GM23338 (cell line): ENCODE results near the gene TNFRSF4. TPM values are rescaled to one million over a fixed set of nuclear protein-coding genes. Genes with fewer than 3 reads are reported as not detected.

Experiments used
- ATAC-seq: fragments of 200-7000 bp; cut with Tn5 transposase; 3 replicates; pipeline ENCODE4 v1.9.1; 2020
- DNase-seq: peaks from one replicate; pipeline ENCODE4 v3.0.0-alpha.2; 2015; ENCODE audit warnings: low spot score
- H2AFZ ChIP-seq: fragments of 200-600 bp; sonication (generic); 2 replicates; pipeline ENCODE4 v1.8.0; 2016; ENCODE audit warnings: antibody characterized with exemption, mild to moderate bottlenecking, moderate library complexity
- H3F3A ChIP-seq: fragments of 200-600 bp; sonication (generic); replicated peaks from 2 replicates; pipeline ENCODE4 v1.8.0; 2017; ENCODE audit warnings: antibody characterized with exemption, mixed run types, low read depth
- H3K27ac ChIP-seq: fragments of 200-600 bp; sonication (generic); 2 replicates; pipeline ENCODE4 v1.6.1; 2016; ENCODE audit warnings: low read depth
- H3K27me3 ChIP-seq: fragments of 200-600 bp; sonication (generic); 2 replicates; pipeline ENCODE4 v1.8.0; 2016; ENCODE audit warnings: mild to moderate bottlenecking, mixed run types, moderate library complexity; ENCODE audit not compliant: insufficient read depth
- H3K36me3 ChIP-seq: fragments of 200-600 bp; sonication (generic); 2 replicates; pipeline ENCODE4 v1.8.0; 2016; ENCODE audit warnings: mild to moderate bottlenecking; ENCODE audit not compliant: insufficient read depth
- H3K4me1 ChIP-seq: fragments of 200-600 bp; sonication (generic); 2 replicates; pipeline ENCODE4 v1.8.0; 2016; ENCODE audit warnings: mild to moderate bottlenecking, moderate library complexity; ENCODE audit not compliant: insufficient read depth
- H3K4me2 ChIP-seq: fragments of 200-600 bp; sonication (generic); 2 replicates; pipeline ENCODE4 v1.7.1; 2017; ENCODE audit warnings: mixed run types
- H3K4me3 ChIP-seq: fragments of 200-600 bp; sonication (generic); 2 replicates; pipeline ENCODE4 v1.6.1; 2016; ENCODE audit warnings: mixed run types
- H3K79me2 ChIP-seq: fragments of 200-600 bp; sonication (generic); replicated peaks from 2 replicates; pipeline ENCODE4 v1.8.0; 2017; ENCODE audit warnings: mild to moderate bottlenecking; ENCODE audit not compliant: insufficient read depth
- H3K9me2 ChIP-seq: fragments of 200-600 bp; sonication (generic); 2 replicates; pipeline ENCODE4 v1.8.0; 2017; ENCODE audit not compliant: insufficient read depth
- H4K20me1 ChIP-seq: fragments of 200-600 bp; sonication (generic); replicated peaks from 2 replicates; pipeline ENCODE4 v1.8.0; 2017; ENCODE audit warnings: mild to moderate bottlenecking; ENCODE audit not compliant: insufficient read depth
- H3K27ac Mint-ChIP-seq: 2 replicates; pipeline ENCODE4 v1.8.0; 2020; ENCODE audit warnings: inconsistent platforms, mild to moderate bottlenecking, moderate library complexity, mixed read lengths
- H3K27me3 Mint-ChIP-seq: 3 replicates; pipeline ENCODE4 v1.8.0; 2022; ENCODE audit warnings: low read depth, mild to moderate bottlenecking, moderate library complexity, mixed read lengths, inconsistent platforms; ENCODE audit not compliant: insufficient read depth, poor library complexity
- H3K36me3 Mint-ChIP-seq: 3 replicates; pipeline ENCODE4 v1.8.0; 2021; ENCODE audit warnings: low read depth, mild to moderate bottlenecking, inconsistent platforms, moderate library complexity, mixed read lengths
- H3K4me1 Mint-ChIP-seq: 3 replicates; pipeline ENCODE4 v1.8.0; 2020; ENCODE audit warnings: mild to moderate bottlenecking, inconsistent platforms, mixed read lengths
- H3K4me3 Mint-ChIP-seq: 3 replicates; pipeline ENCODE4 v1.8.0; 2021; ENCODE audit warnings: moderate library complexity, mild to moderate bottlenecking, inconsistent platforms, mixed read lengths
- H3K9me3 Mint-ChIP-seq: 3 replicates; pipeline ENCODE4 v1.8.0; 2020; ENCODE audit warnings: moderate library complexity, mild to moderate bottlenecking, inconsistent platforms, mixed read lengths
- CREB1 ChIP-seq: fragments of 250-450 bp; sonication (Bioruptor Pico); IDR thresholded peaks from 2 replicates; pipeline ENCODE4 v1.5.0; 2020; ENCODE audit warnings: low read depth, mild to moderate bottlenecking, moderate library complexity
- EZH2 ChIP-seq: fragments of 200-600 bp; sonication (generic); IDR thresholded peaks from one replicate; pipeline ENCODE4 v1.8.0; 2017; ENCODE audit warnings: antibody characterized with exemption, mild to moderate bottlenecking, low read depth; ENCODE audit not compliant: unreplicated experiment
- EZH2phosphoT487 ChIP-seq: fragments of 200-600 bp; sonication (generic); IDR thresholded peaks from one replicate; pipeline ENCODE4 v1.8.1; 2018; ENCODE audit warnings: antibody characterized with exemption; ENCODE audit not compliant: unreplicated experiment
- NANOG ChIP-seq: IDR thresholded peaks from 2 replicates; pipeline ENCODE4 v1.6.1; 2016; ENCODE audit warnings: antibody characterized with exemption, borderline replicate concordance
- POLR2AphosphoS5 ChIP-seq: IDR thresholded peaks from 2 replicates; pipeline ENCODE4 v1.6.1; 2016; ENCODE audit warnings: antibody characterized with exemption, low read depth
- STAT1 ChIP-seq: IDR thresholded peaks from one replicate; pipeline ENCODE4 v1.6.1; 2016; ENCODE audit warnings: antibody characterized with exemption; ENCODE audit not compliant: unreplicated experiment
- ZNF114 ChIP-seq: fragments of 250-450 bp; sonication (Bioruptor Pico); IDR thresholded peaks from 2 replicates; pipeline ENCODE4 v1.5.0; 2020; ENCODE audit warnings: mild to moderate bottlenecking, moderate library complexity
- polyA plus RNA-seq: library from polyadenylated mRNA; unstranded; fragments of >200 nt; fragmentation: Nextera tagmentation; extraction: Ambion mirVana; gene quantifications from 2 replicates; pipeline ENCODE4 v1.2.1, GENCODE V29; 2016
- total RNA-seq: library from RNA; depleted of rRNA; stranded (reverse); fragments of >200 nt; shearing (Covaris generic); gene quantifications from 2 replicates; pipeline ENCODE4 v1.2.3, GENCODE V29; 2014
- TF ChIP-seq, protein P1 (sequence below): fragments of 250-450 bp; sonication (Bioruptor Pico); IDR thresholded peaks from 2 replicates; pipeline ENCODE4 v1.5.0; 2020; ENCODE audit warnings: mild to moderate bottlenecking, moderate library complexity
- TF ChIP-seq, protein P2 (sequence below): IDR thresholded peaks from one replicate; pipeline ENCODE4 v1.6.1; 2018; ENCODE audit warnings: antibody characterized with exemption; ENCODE audit not compliant: unreplicated experiment

Gene TNFRSF4
- total and polyA plus RNA-seq, 2 experiments from 2014 or later: not detected

DNA sequence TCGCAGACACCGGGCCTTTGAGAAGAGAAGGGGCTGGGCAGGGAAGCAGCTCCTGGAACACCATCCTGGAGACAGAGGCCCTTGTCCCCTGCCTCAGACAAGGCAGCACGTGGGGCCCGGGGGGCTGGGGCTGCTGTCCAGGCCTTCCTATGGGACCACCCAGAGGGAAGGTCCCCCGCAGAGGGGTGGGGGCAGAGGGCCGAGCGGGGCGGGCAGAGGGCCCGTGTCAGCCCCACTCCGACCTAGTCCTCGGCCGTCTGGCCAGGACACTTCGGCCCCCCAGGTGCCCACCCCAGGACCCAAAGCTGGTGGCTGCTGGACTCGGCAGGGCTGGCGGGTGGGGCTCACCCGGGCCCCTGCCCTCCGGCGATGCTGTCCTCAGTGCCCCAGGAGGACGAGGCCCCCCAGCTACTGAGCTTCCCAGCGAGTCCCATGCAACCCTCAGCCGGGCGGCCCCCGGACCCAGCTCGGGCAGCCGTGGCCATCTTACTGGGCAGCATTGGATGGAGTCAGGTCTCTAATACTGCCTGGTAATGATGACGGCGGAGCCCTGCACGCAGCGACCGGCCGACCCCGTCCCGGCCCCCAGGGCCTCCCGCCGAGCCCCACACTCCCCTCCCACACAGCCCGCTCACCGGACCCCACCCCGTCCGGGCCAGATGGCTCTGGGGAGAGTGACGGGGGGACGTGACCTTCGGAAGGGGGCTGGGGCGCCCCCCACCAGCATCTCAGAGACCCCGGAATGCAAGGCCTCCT, 47.1 kb downstream of the TNFRSF4 start:
- Mint-ChIP-seq H3K27me3 (peaks cover 22% of the 10 kb centered on the region), H3K4me1 (peaks cover 20% of the 10 kb centered on the region), H3K9me3 (no peaks in the 10 kb centered on the region), H3K36me3 (peaks cover 2% of the 10 kb centered on the region; the same call in 1 of the 3 replicates), H3K27ac (no peak overlapping the region), H3K4me3 (no peak overlapping the region)
- H3K36me3 ChIP-seq: no peaks in the 10 kb centered on the region
- 0 out of 2 replicates have a peak, but pooled peaks cover 11% of the 10 kb centered on the region for H3F3A ChIP-seq
- TF ChIP-seq POLR2AphosphoS5 (no peak), NANOG (no peak), STAT1 (no peak), EZH2phosphoT487 (no peak), CREB1 (CRISPR knock-in tag) (no peak), ZNF114 (no peak), EZH2 (no peak)
- TF ChIP-seq, protein P1, sequence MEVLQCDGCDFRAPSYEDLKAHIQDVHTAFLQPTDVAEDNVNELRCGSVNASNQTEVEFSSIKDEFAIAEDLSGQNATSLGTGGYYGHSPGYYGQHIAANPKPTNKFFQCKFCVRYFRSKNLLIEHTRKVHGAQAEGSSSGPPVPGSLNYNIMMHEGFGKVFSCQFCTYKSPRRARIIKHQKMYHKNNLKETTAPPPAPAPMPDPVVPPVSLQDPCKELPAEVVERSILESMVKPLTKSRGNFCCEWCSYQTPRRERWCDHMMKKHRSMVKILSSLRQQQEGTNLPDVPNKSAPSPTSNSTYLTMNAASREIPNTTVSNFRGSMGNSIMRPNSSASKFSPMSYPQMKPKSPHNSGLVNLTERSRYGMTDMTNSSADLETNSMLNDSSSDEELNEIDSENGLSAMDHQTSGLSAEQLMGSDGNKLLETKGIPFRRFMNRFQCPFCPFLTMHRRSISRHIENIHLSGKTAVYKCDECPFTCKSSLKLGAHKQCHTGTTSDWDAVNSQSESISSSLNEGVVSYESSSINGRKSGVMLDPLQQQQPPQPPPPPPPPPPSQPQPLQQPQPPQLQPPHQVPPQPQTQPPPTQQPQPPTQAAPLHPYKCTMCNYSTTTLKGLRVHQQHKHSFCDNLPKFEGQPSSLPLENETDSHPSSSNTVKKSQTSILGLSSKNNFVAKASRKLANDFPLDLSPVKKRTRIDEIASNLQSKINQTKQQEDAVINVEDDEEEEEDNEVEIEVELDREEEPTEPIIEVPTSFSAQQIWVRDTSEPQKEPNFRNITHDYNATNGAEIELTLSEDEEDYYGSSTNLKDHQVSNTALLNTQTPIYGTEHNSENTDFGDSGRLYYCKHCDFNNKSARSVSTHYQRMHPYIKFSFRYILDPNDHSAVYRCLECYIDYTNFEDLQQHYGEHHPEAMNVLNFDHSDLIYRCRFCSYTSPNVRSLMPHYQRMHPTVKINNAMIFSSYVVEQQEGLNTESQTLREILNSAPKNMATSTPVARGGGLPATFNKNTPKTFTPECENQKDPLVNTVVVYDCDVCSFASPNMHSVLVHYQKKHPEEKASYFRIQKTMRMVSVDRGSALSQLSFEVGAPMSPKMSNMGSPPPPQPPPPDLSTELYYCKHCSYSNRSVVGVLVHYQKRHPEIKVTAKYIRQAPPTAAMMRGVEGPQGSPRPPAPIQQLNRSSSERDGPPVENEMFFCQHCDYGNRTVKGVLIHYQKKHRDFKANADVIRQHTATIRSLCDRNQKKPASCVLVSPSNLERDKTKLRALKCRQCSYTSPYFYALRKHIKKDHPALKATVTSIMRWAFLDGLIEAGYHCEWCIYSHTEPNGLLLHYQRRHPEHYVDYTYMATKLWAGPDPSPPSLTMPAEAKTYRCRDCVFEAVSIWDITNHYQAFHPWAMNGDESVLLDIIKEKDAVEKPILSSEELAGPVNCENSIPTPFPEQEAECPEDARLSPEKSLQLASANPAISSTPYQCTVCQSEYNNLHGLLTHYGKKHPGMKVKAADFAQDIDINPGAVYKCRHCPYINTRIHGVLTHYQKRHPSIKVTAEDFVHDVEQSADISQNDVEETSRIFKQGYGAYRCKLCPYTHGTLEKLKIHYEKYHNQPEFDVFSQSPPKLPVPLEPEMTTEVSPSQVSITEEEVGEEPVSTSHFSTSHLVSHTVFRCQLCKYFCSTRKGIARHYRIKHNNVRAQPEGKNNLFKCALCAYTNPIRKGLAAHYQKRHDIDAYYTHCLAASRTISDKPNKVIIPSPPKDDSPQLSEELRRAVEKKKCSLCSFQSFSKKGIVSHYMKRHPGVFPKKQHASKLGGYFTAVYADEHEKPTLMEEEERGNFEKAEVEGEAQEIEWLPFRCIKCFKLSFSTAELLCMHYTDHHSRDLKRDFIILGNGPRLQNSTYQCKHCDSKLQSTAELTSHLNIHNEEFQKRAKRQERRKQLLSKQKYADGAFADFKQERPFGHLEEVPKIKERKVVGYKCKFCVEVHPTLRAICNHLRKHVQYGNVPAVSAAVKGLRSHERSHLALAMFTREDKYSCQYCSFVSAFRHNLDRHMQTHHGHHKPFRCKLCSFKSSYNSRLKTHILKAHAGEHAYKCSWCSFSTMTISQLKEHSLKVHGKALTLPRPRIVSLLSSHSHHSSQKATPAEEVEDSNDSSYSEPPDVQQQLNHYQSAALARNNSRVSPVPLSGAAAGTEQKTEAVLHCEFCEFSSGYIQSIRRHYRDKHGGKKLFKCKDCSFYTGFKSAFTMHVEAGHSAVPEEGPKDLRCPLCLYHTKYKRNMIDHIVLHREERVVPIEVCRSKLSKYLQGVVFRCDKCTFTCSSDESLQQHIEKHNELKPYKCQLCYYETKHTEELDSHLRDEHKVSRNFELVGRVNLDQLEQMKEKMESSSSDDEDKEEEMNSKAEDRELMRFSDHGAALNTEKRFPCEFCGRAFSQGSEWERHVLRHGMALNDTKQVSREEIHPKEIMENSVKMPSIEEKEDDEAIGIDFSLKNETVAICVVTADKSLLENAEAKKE (CRISPR knock-in tag): no peak
- TF ChIP-seq, protein P2, sequence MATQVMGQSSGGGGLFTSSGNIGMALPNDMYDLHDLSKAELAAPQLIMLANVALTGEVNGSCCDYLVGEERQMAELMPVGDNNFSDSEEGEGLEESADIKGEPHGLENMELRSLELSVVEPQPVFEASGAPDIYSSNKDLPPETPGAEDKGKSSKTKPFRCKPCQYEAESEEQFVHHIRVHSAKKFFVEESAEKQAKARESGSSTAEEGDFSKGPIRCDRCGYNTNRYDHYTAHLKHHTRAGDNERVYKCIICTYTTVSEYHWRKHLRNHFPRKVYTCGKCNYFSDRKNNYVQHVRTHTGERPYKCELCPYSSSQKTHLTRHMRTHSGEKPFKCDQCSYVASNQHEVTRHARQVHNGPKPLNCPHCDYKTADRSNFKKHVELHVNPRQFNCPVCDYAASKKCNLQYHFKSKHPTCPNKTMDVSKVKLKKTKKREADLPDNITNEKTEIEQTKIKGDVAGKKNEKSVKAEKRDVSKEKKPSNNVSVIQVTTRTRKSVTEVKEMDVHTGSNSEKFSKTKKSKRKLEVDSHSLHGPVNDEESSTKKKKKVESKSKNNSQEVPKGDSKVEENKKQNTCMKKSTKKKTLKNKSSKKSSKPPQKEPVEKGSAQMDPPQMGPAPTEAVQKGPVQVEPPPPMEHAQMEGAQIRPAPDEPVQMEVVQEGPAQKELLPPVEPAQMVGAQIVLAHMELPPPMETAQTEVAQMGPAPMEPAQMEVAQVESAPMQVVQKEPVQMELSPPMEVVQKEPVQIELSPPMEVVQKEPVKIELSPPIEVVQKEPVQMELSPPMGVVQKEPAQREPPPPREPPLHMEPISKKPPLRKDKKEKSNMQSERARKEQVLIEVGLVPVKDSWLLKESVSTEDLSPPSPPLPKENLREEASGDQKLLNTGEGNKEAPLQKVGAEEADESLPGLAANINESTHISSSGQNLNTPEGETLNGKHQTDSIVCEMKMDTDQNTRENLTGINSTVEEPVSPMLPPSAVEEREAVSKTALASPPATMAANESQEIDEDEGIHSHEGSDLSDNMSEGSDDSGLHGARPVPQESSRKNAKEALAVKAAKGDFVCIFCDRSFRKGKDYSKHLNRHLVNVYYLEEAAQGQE: no peak
- no peak for ATAC-seq
- H3K9me2 ChIP-seq: no peaks in the 10 kb centered on the region
- no peak overlapping the region for H3K4me2 ChIP-seq
- H2AFZ ChIP-seq: no peak overlapping the region
- no peak overlapping the region for H3K27ac ChIP-seq
- peaks cover 14% of the 10 kb centered on the region; the same call in 1 of the 2 replicates for H3K4me1 ChIP-seq
- no peak for DNase-seq
- no peaks in the 10 kb centered on the region for H4K20me1 ChIP-seq
- peaks cover 11% of the 10 kb centered on the region; the same call in 1 of the 2 replicates for H3K79me2 ChIP-seq
- H3K4me3 ChIP-seq: no peak overlapping the region
- H3K27me3 ChIP-seq: no peaks in the 10 kb centered on the region
